GM18507 (cell line): ENCODE results near the gene CCDC102B.

ENCODE experiments used
- DNase-seq: peaks from one replicate; pipeline ENCODE4 v3.0.0; 2011; ENCODE audit warnings: low read depth; ENCODE audit not compliant: insufficient read length; ENCODE audit errors: extremely low spot score
- FAIRE-seq: peaks from 2 replicates; lab custom pipeline; 2011; peaks lifted over from hg19 to GRCh38; lab: Jason Lieb, UNC

Gene CCDC102B

GRCh38 chr18:68818584-68818983 is 20.7 kb downstream of the CCDC102B start:
- DNase-seq (no peak), FAIRE-seq (no peak)

GRCh38 chr18:68822926-68823325 is 25.0 kb downstream of the CCDC102B start:
- FAIRE-seq = no peak

GRCh38 chr18:68826121-68826520 is 28.2 kb downstream of the CCDC102B start:
- DNase-seq = no peak
- FAIRE-seq = no peak

More at GRCh38 chr18:68822926-68823325, 25.0 kb downstream of the CCDC102B start:
- DNase-seq = no peak

- FAIRE-seq (no peak), DNase-seq (no peak)
Observed at GRCh38 chr18:68830256-68831045, 32.6 kb downstream of the CCDC102B start.

- no peak for DNase-seq
- no peak for FAIRE-seq
Observed at GRCh38 chr18:68833756-68834155, 35.9 kb downstream of the CCDC102B start.

- FAIRE-seq = no peak
- no peak for DNase-seq
Observed at GRCh38 chr18:68837665-68838451, 40.0 kb downstream of the CCDC102B start.

GRCh38 chr18:68839701-68840100 is 41.8 kb downstream of the CCDC102B start:
- DNase-seq = no peak
- no peak for FAIRE-seq

- FAIRE-seq = no peak
- DNase-seq = no peak
Observed at GRCh38 chr18:68840554-68841263, 42.8 kb downstream of the CCDC102B start.

- FAIRE-seq = no peak
- DNase-seq = no peak
Observed at GRCh38 chr18:68841301-68841700, 43.4 kb downstream of the CCDC102B start.

- no peak for DNase-seq
- no peak for FAIRE-seq
Observed at GRCh38 chr18:68842951-68843350, 45.1 kb downstream of the CCDC102B start.

- FAIRE-seq (no peak), DNase-seq (no peak)
Observed at GRCh38 chr18:68843473-68844089, 45.7 kb downstream of the CCDC102B start.

- DNase-seq (no peak), FAIRE-seq (peak; percentile 33)
Observed at GRCh38 chr18:68847219-68847837, 49.4 kb downstream of the CCDC102B start.

- DNase-seq = no peak
Observed at GRCh38 chr18:68848242-68848641, 50.4 kb downstream of the CCDC102B start.

GRCh38 chr18:68854786-68855391 is 57.0 kb downstream of the CCDC102B start:
- DNase-seq (no peak), FAIRE-seq (no peak)

More at GRCh38 chr18:68848242-68848641, 50.4 kb downstream of the CCDC102B start:
- FAIRE-seq = no peak

- DNase-seq (no peak), FAIRE-seq (no peak)
Observed at GRCh38 chr18:68855491-68855890, 57.6 kb downstream of the CCDC102B start.

- no peak for FAIRE-seq
Observed at GRCh38 chr18:68861365-68861764, 63.5 kb downstream of the CCDC102B start.

GRCh38 chr18:68865021-68865420 is 67.1 kb downstream of the CCDC102B start:
- no peak for FAIRE-seq

More at GRCh38 chr18:68861365-68861764, 63.5 kb downstream of the CCDC102B start:
- no peak for DNase-seq

GRCh38 chr18:68865503-68865902 is 67.6 kb downstream of the CCDC102B start:
- DNase-seq = no peak
- FAIRE-seq = no peak

More at GRCh38 chr18:68865021-68865420, 67.1 kb downstream of the CCDC102B start:
- no peak for DNase-seq

GRCh38 chr18:68873003-68873402 is 75.1 kb downstream of the CCDC102B start:
- FAIRE-seq = no peak
- no peak for DNase-seq
